ENCODE results near the gene ARID1B. TPM values are rescaled to one million over a fixed set of nuclear protein-coding genes. Genes with fewer than 3 reads are reported as not detected.

Gene ARID1B
- total RNA-seq (44.2 TPM), polyA plus RNA-seq (ENCODE audit: insufficient read depth in 1 of 8, insufficient read length in 8 of 8, low replicate concordance in 1 of 8) (10 to 100 TPM; 50.6 to 72.5 (median 66.1) TPM)
- long read RNA-seq, donor 1, full-length matches to known transcripts: 39 of 39 reads
- long read RNA-seq, donor 1, partial matches to known transcripts: 0 of 39 reads
- long read RNA-seq, donor 1, other reads (novel, unspliced or antisense): 0 of 39 reads
- long read RNA-seq, donor 2, full-length matches to known transcripts: 7 of 7 reads
- long read RNA-seq, donor 2, partial matches to known transcripts: 0 of 7 reads
- long read RNA-seq, donor 2, other reads (novel, unspliced or antisense): 0 of 7 reads
- long read RNA-seq, donor 3, full-length matches to known transcripts: 45 of 66 reads
- long read RNA-seq, donor 3, partial matches to known transcripts: 21 of 66 reads
- long read RNA-seq, donor 3, other reads (novel, unspliced or antisense): 0 of 66 reads
- long read RNA-seq, donor 4, full-length matches to known transcripts: 20 of 28 reads
- long read RNA-seq, donor 4, partial matches to known transcripts: 8 of 28 reads
- long read RNA-seq, donor 4, other reads (novel, unspliced or antisense): 0 of 28 reads
- long read RNA-seq, donor 5, full-length matches to known transcripts: 98 of 103 reads
- long read RNA-seq, donor 5, partial matches to known transcripts: 5 of 103 reads
- long read RNA-seq, donor 5, other reads (novel, unspliced or antisense): 0 of 103 reads
- long read RNA-seq, donor 6, full-length matches to known transcripts: 48 of 63 reads
- long read RNA-seq, donor 6, partial matches to known transcripts: 15 of 63 reads
- long read RNA-seq, donor 6, other reads (novel, unspliced or antisense): 0 of 63 reads
- long read RNA-seq, donor 7, full-length matches to known transcripts: 64 of 87 reads
- long read RNA-seq, donor 7, partial matches to known transcripts: 23 of 87 reads
- long read RNA-seq, donor 7, other reads (novel, unspliced or antisense): 0 of 87 reads
- long read RNA-seq, donor 8, full-length matches to known transcripts: 49 of 54 reads
- long read RNA-seq, donor 8, partial matches to known transcripts: 5 of 54 reads
- long read RNA-seq, donor 8, other reads (novel, unspliced or antisense): 0 of 54 reads
- long read RNA-seq, donor 9, full-length matches to known transcripts: 55 of 73 reads
- long read RNA-seq, donor 9, partial matches to known transcripts: 18 of 73 reads
- long read RNA-seq, donor 9, other reads (novel, unspliced or antisense): 0 of 73 reads
- long read RNA-seq, donor 10, full-length matches to known transcripts: 80 of 89 reads
- long read RNA-seq, donor 10, partial matches to known transcripts: 9 of 89 reads
- long read RNA-seq, donor 10, other reads (novel, unspliced or antisense): 0 of 89 reads
- long read RNA-seq, donor 11, full-length matches to known transcripts: 49 of 61 reads
- long read RNA-seq, donor 11, partial matches to known transcripts: 12 of 61 reads
- long read RNA-seq, donor 11, other reads (novel, unspliced or antisense): 0 of 61 reads

DNA sequence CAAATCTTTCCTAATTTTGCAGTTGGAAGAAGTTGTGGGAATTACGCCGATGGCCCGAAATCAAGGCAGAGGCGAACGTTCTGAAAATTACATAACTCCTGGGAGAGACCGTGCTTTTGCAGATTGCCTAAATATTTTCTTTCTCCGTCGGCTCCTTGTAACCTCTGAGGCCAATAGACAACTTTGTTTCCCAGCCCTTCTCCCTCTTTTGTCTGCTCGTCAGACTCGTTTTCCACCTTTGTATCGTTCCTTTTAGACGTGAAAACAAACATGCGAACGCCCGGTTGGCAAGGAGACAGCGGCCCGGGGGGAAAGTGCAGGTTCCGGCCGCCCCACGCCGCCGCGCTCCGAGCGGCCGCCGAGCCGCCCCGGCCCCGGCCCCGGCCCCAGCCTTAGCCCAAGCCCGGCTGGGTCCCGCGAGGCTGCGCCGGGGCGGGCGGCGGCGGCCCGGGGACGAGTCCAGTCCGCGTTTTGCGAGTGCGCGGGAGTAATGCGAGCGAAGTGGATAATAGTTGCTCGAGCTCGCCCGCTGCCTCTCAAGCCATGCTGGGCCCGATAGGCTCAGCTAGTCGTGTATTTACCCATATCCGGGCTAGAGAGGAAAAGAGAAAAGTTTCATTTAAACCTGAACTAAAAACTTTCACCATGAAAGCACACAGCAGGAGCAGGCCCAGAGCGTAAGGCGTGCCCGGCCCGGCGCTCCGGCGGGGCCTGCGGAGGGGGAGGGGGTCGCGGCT, at the start of gene ARID1B:
TSS of gene ARID1B (plus strand) at position 539 of the 737 bp plus-strand sequence. CDS start 303 bp downstream, outside the sequence.
- H3K4me1 ChIP-seq (ENCODE audit: control insufficient read depth, insufficient read depth, low read length): peaks cover 7% of the 10 kb centered on the region
- H3K4me3 ChIP-seq (ENCODE audit: low read length): peak within 1 kb of the TSS; percentile 72
- peak within 1 kb of the TSS; percentile 97 for H3K27ac ChIP-seq (ENCODE audit: low read length)
- H3K9me3 ChIP-seq (replicated peaks; ENCODE audit: control insufficient read depth, low read depth, low read length): no peaks in the 10 kb centered on the region
- H3K27me3 ChIP-seq (ENCODE audit: control insufficient read depth, insufficient read depth, low read length): peaks cover 1% of the 10 kb centered on the region
- no peaks in the 10 kb centered on the region for H3K36me3 ChIP-seq (ENCODE audit: control insufficient read depth, insufficient read depth, low read length)
- peak; percentile 94 for DNase-seq
- under 1% methylated on average over 52 of the region's 65 CpGs for WGBS (ENCODE audit: insufficient coverage)

GRCh38 chr6:156727715-156728385, 49.3 kb upstream of the ARID1B start:
- WGBS (ENCODE audit: insufficient coverage): 100% methylated on average over 1 of the region's 5 CpGs
- H3K36me3 ChIP-seq (ENCODE audit: control insufficient read depth, insufficient read depth, low read length): no peaks in the 10 kb centered on the region

DNA sequence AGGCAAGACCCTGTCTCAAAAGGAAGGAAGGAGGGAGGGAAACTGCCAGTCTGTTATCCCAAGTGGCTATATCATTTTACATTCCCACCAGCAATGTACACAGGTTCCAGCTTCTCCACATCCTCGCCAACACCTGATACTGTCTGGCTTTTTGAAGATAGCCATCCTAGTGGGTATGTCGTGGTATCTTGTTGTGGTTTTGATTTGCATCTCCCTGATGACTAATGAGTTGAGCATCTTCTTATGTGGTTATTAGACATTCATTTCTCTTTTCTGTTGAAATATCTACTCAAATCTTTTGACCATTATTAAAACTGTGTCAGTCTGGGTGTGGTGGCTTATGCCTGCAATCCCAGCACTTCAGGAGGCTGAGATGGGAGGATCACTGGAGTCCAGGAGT, 47.9 kb upstream of the ARID1B start:
- H3K4me1 ChIP-seq (ENCODE audit: control insufficient read depth, insufficient read depth, low read length): no peaks in the 10 kb centered on the region
- no peak overlapping the region for H3K4me3 ChIP-seq (ENCODE audit: low read length)
- no peak for DNase-seq
- WGBS (ENCODE audit: insufficient coverage): no CpG with 5 or more reads among the region's 2 CpGs
- H3K36me3 ChIP-seq (ENCODE audit: control insufficient read depth, insufficient read depth, low read length): no peaks in the 10 kb centered on the region
- no peak overlapping the region for H3K27ac ChIP-seq (ENCODE audit: low read length)
- H3K9me3 ChIP-seq (replicated peaks; ENCODE audit: control insufficient read depth, low read depth, low read length): no peaks in the 10 kb centered on the region
- H3K27me3 ChIP-seq (ENCODE audit: control insufficient read depth, insufficient read depth, low read length): no peaks in the 10 kb centered on the region

More at GRCh38 chr6:156727715-156728385, 49.3 kb upstream of the ARID1B start:
- DNase-seq: no peak
- no peaks in the 10 kb centered on the region for H3K27me3 ChIP-seq (ENCODE audit: control insufficient read depth, insufficient read depth, low read length)
- H3K4me3 ChIP-seq (ENCODE audit: low read length): no peak overlapping the region
- H3K4me1 ChIP-seq (ENCODE audit: control insufficient read depth, insufficient read depth, low read length): no peaks in the 10 kb centered on the region
- no peak overlapping the region for H3K27ac ChIP-seq (ENCODE audit: low read length)
- H3K9me3 ChIP-seq (replicated peaks; ENCODE audit: control insufficient read depth, low read depth, low read length): no peaks in the 10 kb centered on the region

DNA sequence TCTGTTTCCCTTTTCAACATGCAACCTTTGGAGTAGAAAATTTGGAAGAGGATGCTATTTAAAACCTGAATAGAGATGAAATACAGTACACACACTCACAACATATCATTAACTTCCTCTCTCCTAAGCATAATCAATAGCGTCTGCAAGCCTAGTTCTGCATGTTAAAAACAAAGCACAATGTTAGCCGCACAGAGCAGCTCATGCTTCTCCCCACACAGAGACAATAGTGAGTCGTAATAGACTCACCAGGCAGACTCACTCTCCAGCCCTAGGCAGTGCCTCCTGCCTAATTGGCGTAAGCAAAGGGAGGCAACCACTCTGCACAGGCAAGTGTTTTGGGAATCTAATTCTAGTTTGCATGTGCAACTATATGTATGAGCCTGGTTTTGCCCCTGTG, 45.8 kb upstream of the ARID1B start:
- H3K4me3 ChIP-seq (ENCODE audit: low read length): no peak overlapping the region
- no peaks in the 10 kb centered on the region for H3K36me3 ChIP-seq (ENCODE audit: control insufficient read depth, insufficient read depth, low read length)
- H3K9me3 ChIP-seq (replicated peaks; ENCODE audit: control insufficient read depth, low read depth, low read length): no peaks in the 10 kb centered on the region
- no peak overlapping the region for H3K27ac ChIP-seq (ENCODE audit: low read length)
- WGBS (ENCODE audit: insufficient coverage): 73% methylated on average over 4 of the region's 4 CpGs
- no peaks in the 10 kb centered on the region for H3K27me3 ChIP-seq (ENCODE audit: control insufficient read depth, insufficient read depth, low read length)
- no peaks in the 10 kb centered on the region for H3K4me1 ChIP-seq (ENCODE audit: control insufficient read depth, insufficient read depth, low read length)
- DNase-seq: no peak

- Histone ChIP-seq H3K4me1 (ENCODE audit: control insufficient read depth, insufficient read depth, low read length) (no peaks in the 10 kb centered on the region), H3K27me3 (ENCODE audit: control insufficient read depth, insufficient read depth, low read length) (no peaks in the 10 kb centered on the region), H3K27ac (ENCODE audit: low read length) (no peak overlapping the region), H3K36me3 (ENCODE audit: control insufficient read depth, insufficient read depth, low read length) (no peaks in the 10 kb centered on the region), H3K4me3 (ENCODE audit: low read length) (no peak overlapping the region), H3K9me3 (replicated peaks; ENCODE audit: control insufficient read depth, low read depth, low read length) (peaks cover 5% of the 10 kb centered on the region)
- 100% methylated on average over 4 of the region's 7 CpGs for WGBS (ENCODE audit: insufficient coverage)
- DNase-seq: no peak
Observed at GRCh38 chr6:156735751-156736150, 41.4 kb upstream of the ARID1B start.

DNA sequence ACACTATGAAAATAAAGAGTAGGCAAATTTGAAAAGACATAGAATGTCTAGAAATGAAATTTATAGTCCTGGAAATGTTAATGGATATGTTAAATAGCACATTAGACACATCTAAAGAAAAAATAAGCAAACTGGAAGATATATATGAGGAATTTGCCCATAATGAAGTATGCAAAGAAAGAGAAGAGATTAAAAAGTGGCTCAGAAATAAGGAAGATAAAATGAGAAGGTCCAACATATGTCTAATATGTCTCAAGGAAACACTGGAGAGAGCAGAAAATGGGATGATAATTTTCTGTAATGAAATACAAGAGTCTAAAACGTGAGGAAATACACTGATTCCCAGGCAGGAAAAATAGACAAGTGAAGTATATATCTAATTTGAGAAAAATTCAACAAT, 36.6 kb upstream of the ARID1B start:
- Histone ChIP-seq H3K4me1 (ENCODE audit: control insufficient read depth, insufficient read depth, low read length) (no peaks in the 10 kb centered on the region), H3K27ac (ENCODE audit: low read length) (no peak overlapping the region), H3K27me3 (ENCODE audit: control insufficient read depth, insufficient read depth, low read length) (no peaks in the 10 kb centered on the region), H3K9me3 (replicated peaks; ENCODE audit: control insufficient read depth, low read depth, low read length) (peaks cover 6% of the 10 kb centered on the region), H3K4me3 (ENCODE audit: low read length) (no peak overlapping the region), H3K36me3 (ENCODE audit: control insufficient read depth, insufficient read depth, low read length) (no peaks in the 10 kb centered on the region)
- no CpG with 5 or more reads among the region's 1 CpG for WGBS (ENCODE audit: insufficient coverage)
- no peak for DNase-seq

DNA sequence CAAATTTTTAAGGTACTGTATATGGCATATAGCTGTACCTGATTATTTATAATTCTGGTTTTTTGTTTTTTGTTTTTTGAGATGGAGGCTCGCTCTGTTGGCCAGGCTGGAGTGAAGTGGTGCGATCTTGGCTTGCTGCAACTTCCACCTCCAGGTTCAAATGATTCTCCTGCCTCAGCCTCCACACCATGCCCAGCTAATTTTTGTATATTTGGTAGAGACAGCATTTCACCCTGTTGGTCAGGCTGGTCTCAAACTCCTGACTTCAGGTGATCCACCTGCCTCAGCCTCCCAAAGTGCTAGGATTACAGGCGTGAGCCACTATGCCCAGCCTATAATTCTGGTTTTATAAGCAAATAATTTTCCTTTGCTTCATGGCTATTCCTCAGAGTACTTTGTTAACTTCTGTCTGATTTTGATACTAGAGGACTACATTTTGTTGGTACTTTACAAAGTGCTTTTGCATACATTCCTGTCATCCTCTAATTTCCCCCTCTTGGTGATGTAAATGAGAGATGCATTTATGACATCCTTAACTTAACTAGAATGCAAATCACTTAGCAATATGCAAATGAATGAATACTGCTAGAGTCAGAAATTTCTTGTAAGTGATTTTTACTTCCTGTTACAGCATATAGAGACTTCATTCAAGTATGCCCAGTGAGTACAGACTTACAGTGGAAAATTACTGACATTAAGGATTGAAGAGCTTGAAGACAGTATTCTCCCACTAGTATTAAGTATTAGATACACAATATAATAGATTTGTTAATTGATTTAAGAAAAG, 35.7 kb upstream of the ARID1B start:
- Histone ChIP-seq H3K36me3 (ENCODE audit: control insufficient read depth, insufficient read depth, low read length) (no peaks in the 10 kb centered on the region), H3K9me3 (replicated peaks; ENCODE audit: control insufficient read depth, low read depth, low read length) (peaks cover 6% of the 10 kb centered on the region), H3K27ac (ENCODE audit: low read length) (no peak overlapping the region), H3K27me3 (ENCODE audit: control insufficient read depth, insufficient read depth, low read length) (no peaks in the 10 kb centered on the region), H3K4me3 (ENCODE audit: low read length) (no peak overlapping the region), H3K4me1 (ENCODE audit: control insufficient read depth, insufficient read depth, low read length) (no peaks in the 10 kb centered on the region)
- DNase-seq: no peak
- WGBS (ENCODE audit: insufficient coverage): 100% methylated on average over 1 of the region's 3 CpGs

GRCh38 chr6:156747715-156748114, 29.5 kb upstream of the ARID1B start:
- no peak overlapping the region for H3K4me3 ChIP-seq (ENCODE audit: low read length)
- H3K36me3 ChIP-seq (ENCODE audit: control insufficient read depth, insufficient read depth, low read length): no peaks in the 10 kb centered on the region
- H3K27me3 ChIP-seq (ENCODE audit: control insufficient read depth, insufficient read depth, low read length): no peaks in the 10 kb centered on the region
- no CpG with 5 or more reads among the region's 3 CpGs for WGBS (ENCODE audit: insufficient coverage)
- no peaks in the 10 kb centered on the region for H3K9me3 ChIP-seq (replicated peaks; ENCODE audit: control insufficient read depth, low read depth, low read length)
- no peaks in the 10 kb centered on the region for H3K4me1 ChIP-seq (ENCODE audit: control insufficient read depth, insufficient read depth, low read length)
- H3K27ac ChIP-seq (ENCODE audit: low read length): no peak overlapping the region
- DNase-seq: no peak
